GM18502 (cell line): ENCODE data around the gene TNRC18.
"Not testable (repeated sequence)": the region's sequence is repeated elsewhere in the genome, so short reads cannot be mapped to it uniquely, and the experiment has no call there.

Experiments used
- ATAC-seq: cut with Tn5 transposase; IDR thresholded peaks from one replicate; pipeline ENCODE4 v1.9.1; 2021; ENCODE audit warnings: mild to moderate bottlenecking; ENCODE audit not compliant: unreplicated experiment, poor library complexity

The TNRC18 gene

GRCh38 chr7:5323800-5324781 is 99.5 kb downstream of the TNRC18 start:
- not testable (repeated sequence) for ATAC-seq

- ATAC-seq, result no peak
Measured at GRCh38 chr7:5322621-5323410, 100.8 kb downstream of the TNRC18 start.

GRCh38 chr7:5320802-5321396 is 102.7 kb downstream of the TNRC18 start:
- no peak for ATAC-seq

GRCh38 chr7:5320391-5320790 is 103.2 kb downstream of the TNRC18 start:
- no peak for ATAC-seq

GRCh38 chr7:5318613-5319012 is 105.0 kb downstream of the TNRC18 start:
- ATAC-seq, result not testable (repeated sequence)

- ATAC-seq, result no peak
Measured at GRCh38 chr7:5315761-5316160, 107.9 kb downstream of the TNRC18 start.

GRCh38 chr7:5314864-5315263 is 108.8 kb downstream of the TNRC18 start:
- no peak for ATAC-seq

GRCh38 chr7:5313076-5313885 is 110.4 kb downstream of the TNRC18 start:
- not testable (repeated sequence) for ATAC-seq

- ATAC-seq, result not testable (repeated sequence)
Measured at GRCh38 chr7:5312276-5313070, 111.2 kb downstream of the TNRC18 start.

GRCh38 chr7:5310822-5311405 is 112.7 kb downstream of the TNRC18 start:
- ATAC-seq, result no peak

- no peak for ATAC-seq
Measured at GRCh38 chr7:5309146-5309545, 114.5 kb downstream of the TNRC18 start.

- not testable (repeated sequence) for ATAC-seq
Measured at GRCh38 chr7:5307221-5308142, 116.2 kb downstream of the TNRC18 start.

GRCh38 chr7:5305050-5305449 is 118.6 kb downstream of the TNRC18 start:
- not testable (repeated sequence) for ATAC-seq

- ATAC-seq, result no peak
Measured at GRCh38 chr7:5303591-5304505, 119.8 kb downstream of the TNRC18 start.

GRCh38 chr7:5303061-5303460 is 120.6 kb downstream of the TNRC18 start:
- ATAC-seq, result no peak

- no peak for ATAC-seq
Measured at GRCh38 chr7:5302577-5302976, 121.1 kb downstream of the TNRC18 start.

- ATAC-seq, result no peak
Measured at GRCh38 chr7:5300366-5300765, 123.3 kb downstream of the TNRC18 start.
